Loucy (cell line): Measurements from ENCODE around the gene CCDC28A.

Experiments
- H2AFZ ChIP-seq: fragments of 200-600 bp; sonication (generic); 2 replicates; pipeline ENCODE4 v1.6.0; 2016; ENCODE audit warnings: antibody characterized with exemption, mild to moderate bottlenecking, low read length, moderate library complexity
- H3F3A ChIP-seq: fragments of 200-600 bp; 2 replicates; pipeline ENCODE4 v1.6.0; 2016; ENCODE audit warnings: antibody characterized with exemption, low read depth, mild to moderate bottlenecking
- H3K27me3 ChIP-seq: fragments of 200-600 bp; sonication (generic); 2 replicates; pipeline ENCODE4 v1.6.1; 2014; ENCODE audit warnings: low read length, mild to moderate bottlenecking; ENCODE audit not compliant: insufficient read depth, poor library complexity, severe bottlenecking
- H3K36me3 ChIP-seq: fragments of 200-600 bp; sonication (generic); 2 replicates; pipeline ENCODE4 v1.6.1; 2016; ENCODE audit warnings: low read length; ENCODE audit not compliant: insufficient read depth
- H3K4me1 ChIP-seq: fragments of 200-600 bp; sonication (generic); 2 replicates; pipeline ENCODE4 v1.5.1; 2014; ENCODE audit warnings: low read length, mild to moderate bottlenecking; ENCODE audit not compliant: insufficient read depth, poor library complexity, severe bottlenecking
- H3K4me2 ChIP-seq: fragments of 200-600 bp; sonication (generic); 2 replicates; pipeline ENCODE4 v1.6.0; 2014; ENCODE audit warnings: antibody characterized with exemption, low read length, low read depth, mild to moderate bottlenecking; ENCODE audit not compliant: poor library complexity, severe bottlenecking
- H3K4me3 ChIP-seq: fragments of 200-600 bp; sonication (generic); 2 replicates; pipeline ENCODE4 v1.5.1; 2014; ENCODE audit warnings: low read length, mild to moderate bottlenecking, mixed read lengths; ENCODE audit not compliant: poor library complexity, severe bottlenecking
- H3K79me2 ChIP-seq: fragments of 200-600 bp; sonication (generic); 2 replicates; pipeline ENCODE4 v1.6.1; 2014; ENCODE audit warnings: low read length; ENCODE audit not compliant: insufficient read depth
- H3K9ac ChIP-seq: fragments of 200-600 bp; sonication (generic); 2 replicates; pipeline ENCODE4 v1.6.0; 2014; ENCODE audit warnings: mild to moderate bottlenecking, low read depth, low read length, moderate library complexity; ENCODE audit not compliant: poor library complexity, severe bottlenecking
- H3K9me2 ChIP-seq: fragments of 200-600 bp; sonication (generic); replicated peaks from 2 replicates; pipeline ENCODE4 v1.6.1; 2016; ENCODE audit warnings: low read depth, low read length, mixed read lengths
- H3K9me3 ChIP-seq: fragments of 200-600 bp; sonication (generic); 2 replicates; pipeline ENCODE4 v1.6.1; 2014; ENCODE audit warnings: mild to moderate bottlenecking, antibody characterized with exemption, low read length, low read depth; ENCODE audit not compliant: insufficient read depth
- H4K20me1 ChIP-seq: fragments of 200-600 bp; sonication (generic); 2 replicates; pipeline ENCODE4 v1.6.0; 2014; ENCODE audit warnings: antibody characterized with exemption, low read length, mild to moderate bottlenecking; ENCODE audit not compliant: insufficient read depth, poor library complexity, severe bottlenecking
- EZH2phosphoT487 ChIP-seq: fragments of 200-600 bp; IDR thresholded peaks from 2 replicates; pipeline ENCODE4 v1.6.1; 2018; ENCODE audit warnings: antibody characterized with exemption, mild to moderate bottlenecking, moderate library complexity, borderline replicate concordance
- TF ChIP-seq, protein P1 (sequence below): fragments of 200-600 bp; sonication (generic); conservative IDR thresholded peaks from 2 replicates; pipeline ENCODE4 v1.5.1; 2014; ENCODE audit warnings: mild to moderate bottlenecking, antibody characterized with exemption, low read length

The CCDC28A gene

GRCh38 chr6:138830248-138830647, 56.7 kb downstream of the CCDC28A start:
- Histone ChIP-seq H3K4me2 (no peak overlapping the region), H3K36me3 (no peaks in the 10 kb centered on the region), H3K4me1 (no peaks in the 10 kb centered on the region), H3K9me3 (no peaks in the 10 kb centered on the region), H3K4me3 (no peak overlapping the region), H3K9ac (no peak overlapping the region), H2AFZ (no peak overlapping the region), H3F3A (no peaks in the 10 kb centered on the region), H3K27me3 (no peaks in the 10 kb centered on the region), H3K9me2 (no peaks in the 10 kb centered on the region), H3K79me2 (no peaks in the 10 kb centered on the region), H4K20me1 (no peaks in the 10 kb centered on the region)
- TF ChIP-seq, protein P1, sequence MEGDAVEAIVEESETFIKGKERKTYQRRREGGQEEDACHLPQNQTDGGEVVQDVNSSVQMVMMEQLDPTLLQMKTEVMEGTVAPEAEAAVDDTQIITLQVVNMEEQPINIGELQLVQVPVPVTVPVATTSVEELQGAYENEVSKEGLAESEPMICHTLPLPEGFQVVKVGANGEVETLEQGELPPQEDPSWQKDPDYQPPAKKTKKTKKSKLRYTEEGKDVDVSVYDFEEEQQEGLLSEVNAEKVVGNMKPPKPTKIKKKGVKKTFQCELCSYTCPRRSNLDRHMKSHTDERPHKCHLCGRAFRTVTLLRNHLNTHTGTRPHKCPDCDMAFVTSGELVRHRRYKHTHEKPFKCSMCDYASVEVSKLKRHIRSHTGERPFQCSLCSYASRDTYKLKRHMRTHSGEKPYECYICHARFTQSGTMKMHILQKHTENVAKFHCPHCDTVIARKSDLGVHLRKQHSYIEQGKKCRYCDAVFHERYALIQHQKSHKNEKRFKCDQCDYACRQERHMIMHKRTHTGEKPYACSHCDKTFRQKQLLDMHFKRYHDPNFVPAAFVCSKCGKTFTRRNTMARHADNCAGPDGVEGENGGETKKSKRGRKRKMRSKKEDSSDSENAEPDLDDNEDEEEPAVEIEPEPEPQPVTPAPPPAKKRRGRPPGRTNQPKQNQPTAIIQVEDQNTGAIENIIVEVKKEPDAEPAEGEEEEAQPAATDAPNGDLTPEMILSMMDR = no peak
- TF ChIP-seq EZH2phosphoT487 = no peak

- H3K4me1 ChIP-seq = no peaks in the 10 kb centered on the region
Observed at GRCh38 chr6:138832182-138832581, 58.6 kb downstream of the CCDC28A start.

GRCh38 chr6:138833816-138834539, 60.4 kb downstream of the CCDC28A start:
- H2AFZ ChIP-seq = no peak overlapping the region
- no peak overlapping the region for H3K4me3 ChIP-seq
- TF ChIP-seq, protein P1 = no peak
- TF ChIP-seq EZH2phosphoT487 = no peak
- no peaks in the 10 kb centered on the region for H3K9me3 ChIP-seq
- no peak overlapping the region for H3K4me2 ChIP-seq
- H4K20me1 ChIP-seq = no peaks in the 10 kb centered on the region
- H3K9ac ChIP-seq = no peak overlapping the region
- no peaks in the 10 kb centered on the region for H3K4me1 ChIP-seq
- H3F3A ChIP-seq = no peaks in the 10 kb centered on the region
- H3K27me3 ChIP-seq = no peaks in the 10 kb centered on the region
- no peaks in the 10 kb centered on the region for H3K36me3 ChIP-seq
- no peaks in the 10 kb centered on the region for H3K79me2 ChIP-seq
- H3K9me2 ChIP-seq = no peaks in the 10 kb centered on the region

More at GRCh38 chr6:138832182-138832581, 58.6 kb downstream of the CCDC28A start:
- H3K9ac ChIP-seq = no peak overlapping the region
- H3K79me2 ChIP-seq = no peaks in the 10 kb centered on the region
- H3K9me2 ChIP-seq = no peaks in the 10 kb centered on the region
- no peaks in the 10 kb centered on the region for H3K27me3 ChIP-seq
- no peak overlapping the region for H2AFZ ChIP-seq
- no peaks in the 10 kb centered on the region for H4K20me1 ChIP-seq
- no peaks in the 10 kb centered on the region for H3F3A ChIP-seq
- no peak overlapping the region for H3K4me3 ChIP-seq
- TF ChIP-seq, protein P1 = no peak
- TF ChIP-seq EZH2phosphoT487 = no peak
- H3K36me3 ChIP-seq = no peaks in the 10 kb centered on the region
- no peak overlapping the region for H3K4me2 ChIP-seq
- no peaks in the 10 kb centered on the region for H3K9me3 ChIP-seq
